GM21529 (cell line): ENCODE results near the gene NBEAL2.
A peak's percentile ranks its signal among the peaks of the same experiment; 100 is the strongest.

Experiments used
- ATAC-seq: cut with Tn5 transposase; IDR thresholded peaks from one replicate; pipeline ENCODE4 v1.9.1; 2021; ENCODE audit not compliant: unreplicated experiment

The NBEAL2 gene

GRCh38 chr3:46978985-46979944 is at the start of gene NBEAL2:
Gene NBEAL2, plus strand, starts transcription at chr3:46979666. Its CDS starts 196 bp downstream, at chr3:46979862.
- peak; percentile 75 for ATAC-seq

GRCh38 chr3:46930166-46930944 is 49.1 kb upstream of the NBEAL2 start:
- ATAC-seq = no peak

- ATAC-seq = no peak
Observed at GRCh38 chr3:46930945-46931403, 48.5 kb upstream of the NBEAL2 start.

- ATAC-seq = no peak
Observed at GRCh38 chr3:46931631-46932331, 47.7 kb upstream of the NBEAL2 start.

- ATAC-seq = no peak
Observed at GRCh38 chr3:46932455-46933225, 46.8 kb upstream of the NBEAL2 start.

GRCh38 chr3:46933261-46933660 is 46.2 kb upstream of the NBEAL2 start:
- ATAC-seq = no peak

- no peak for ATAC-seq
Observed at GRCh38 chr3:46934072-46934471, 45.4 kb upstream of the NBEAL2 start.

- no peak for ATAC-seq
Observed at GRCh38 chr3:46934498-46935167, 44.8 kb upstream of the NBEAL2 start.

- ATAC-seq = no peak
Observed at GRCh38 chr3:46935168-46935858, 44.2 kb upstream of the NBEAL2 start.

- no peak for ATAC-seq
Observed at GRCh38 chr3:46935989-46936558, 43.4 kb upstream of the NBEAL2 start.

GRCh38 chr3:46936733-46937250 is 42.7 kb upstream of the NBEAL2 start:
- no peak for ATAC-seq

GRCh38 chr3:46938118-46938517 is 41.3 kb upstream of the NBEAL2 start:
- no peak for ATAC-seq

GRCh38 chr3:46939578-46940445 is 39.7 kb upstream of the NBEAL2 start:
- ATAC-seq = no peak

GRCh38 chr3:46942076-46942475 is 37.4 kb upstream of the NBEAL2 start:
- no peak for ATAC-seq

- ATAC-seq = no peak
Observed at GRCh38 chr3:46942481-46943236, 36.8 kb upstream of the NBEAL2 start.

GRCh38 chr3:46943237-46944187 is 36.0 kb upstream of the NBEAL2 start:
- ATAC-seq = no peak
